Body of pancreas (tissue), 4 donors: ENCODE results near the gene CTNNA2. TPM values are rescaled to one million over a fixed set of nuclear protein-coding genes. Genes with fewer than 3 reads are reported as not detected.

Source experiments
- ATAC-seq: fragments of 150-250 bp; one replicate; pipeline ENCODE4 v1.9.1; 2016
- DNase-seq, 4 donors: peaks; one replicate each; pipeline ENCODE4 v3.0.0-alpha.2; 2019
- H3K27ac ChIP-seq, 4 donors: fragments of 200-600 bp; sonication (generic); 1 replicate in 3 of 4; 2 replicates in 1 of 4; pipeline versions ENCODE4 v1.5.1 to v1.6.1; 2016 to 2019; ENCODE audit warnings: mild to moderate bottlenecking in 1 of 4, mixed read lengths in 1 of 4, moderate library complexity in 1 of 4
- H3K27me3 ChIP-seq, 2 donors: fragments of 200-600 bp; sonication (generic); one replicate each; pipeline ENCODE4 v1.6.0; 2016; ENCODE audit warnings: mild to moderate bottlenecking in 1 of 2
- H3K36me3 ChIP-seq, 2 donors: fragments of 200-600 bp; sonication (generic); replicated peaks in 1 of 2; 2 replicates each; pipeline ENCODE4 v1.5.1; 2016; ENCODE audit warnings: low read depth in 2 of 2; ENCODE audit not compliant: insufficient read depth in 1 of 2
- H3K4me1 ChIP-seq: fragments of 200-600 bp; sonication (generic); one replicate; pipeline ENCODE4 v1.6.0; 2016
- H3K4me3 ChIP-seq, 2 donors: fragments of 200-600 bp; sonication (generic); 1 replicate in 1 of 2; 2 replicates in 1 of 2; pipeline ENCODE4 v1.5.1; 2016 to 2019
- H3K9me3 ChIP-seq, 3 donors: fragments of 200-600 bp; sonication (generic); 1 replicate in 2 of 3; 2 replicates in 1 of 3; pipeline ENCODE4 v1.5.1; 2016
- POLR2A ChIP-seq, 3 donors: fragments of 450-650 bp; IDR thresholded peaks; one replicate each; pipeline ENCODE4 v1.6.1; 2016; ENCODE audit warnings: antibody characterized with exemption in 3 of 3, mild to moderate bottlenecking in 2 of 3
- WGBS, 2 donors: methylation state at CpG; one replicate each; pipeline ENCODE4 v1.1.5; 2017; 5-methylcytosine and 5-hydroxymethylcytosine counted together
- intact Hi-C: fragments of 100-400 bp; cut with DNase I; formaldehyde crosslinking; loops from one replicate; pipeline ENCODE4 v1.15.1; 2023
- total RNA-seq, 2 donors: library from RNA; depleted of rRNA; stranded (reverse); fragments of >200 nt; gene quantifications; one replicate each; pipeline ENCODE4 v1.1.0, GENCODE V29; 2016
- TF ChIP-seq, protein P1 (sequence below), 7 experiments: fragments of 450-650 bp in 4 of 7; fragments of 200-600 bp in 3 of 7; sonication (generic) in 3 of 7; IDR thresholded peaks; one replicate each; pipeline ENCODE4 v1.5.1; 2016 to 2019; ENCODE audit warnings: antibody characterized with exemption in 7 of 7

CTNNA2 gene
- total RNA-seq, 2 donors from 2014 or later = 0.52 to 29.3 TPM

DNA sequence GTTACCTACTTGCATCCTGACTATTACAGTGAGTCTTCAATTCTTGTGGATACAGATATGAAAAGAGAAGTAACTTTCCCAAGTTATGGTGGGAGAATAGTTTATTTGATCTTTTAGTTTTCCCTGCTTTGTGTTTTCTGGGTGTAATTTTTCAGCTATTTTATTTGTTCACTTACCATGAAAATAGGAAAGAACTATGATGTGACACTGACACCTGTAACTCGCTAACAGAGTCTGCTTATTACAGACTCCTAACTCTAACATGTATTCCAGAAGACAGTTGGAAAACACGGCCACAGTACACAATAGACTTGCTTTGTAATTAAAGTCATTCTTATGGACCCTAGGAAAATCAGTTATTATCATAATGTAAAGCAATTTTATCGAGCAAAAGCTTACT lies 468.5 kb downstream of the CTNNA2 start:
- Histone ChIP-seq H3K9me3 (no peaks in the 10 kb centered on the region), H3K4me1 (no peaks in the 10 kb centered on the region), H3K27me3 (no peaks in the 10 kb centered on the region), H3K27ac (no peak overlapping the region), H3K4me3 (no peak overlapping the region), H3K36me3 (no peaks in the 10 kb centered on the region)
- ATAC-seq = no peak
- 50 to 53% methylated on average over 3 of the region's 3 CpGs for WGBS, 2 donors
- DNase-seq = no peak
- intact Hi-C loops = no loop called here
- TF ChIP-seq, protein P1, sequence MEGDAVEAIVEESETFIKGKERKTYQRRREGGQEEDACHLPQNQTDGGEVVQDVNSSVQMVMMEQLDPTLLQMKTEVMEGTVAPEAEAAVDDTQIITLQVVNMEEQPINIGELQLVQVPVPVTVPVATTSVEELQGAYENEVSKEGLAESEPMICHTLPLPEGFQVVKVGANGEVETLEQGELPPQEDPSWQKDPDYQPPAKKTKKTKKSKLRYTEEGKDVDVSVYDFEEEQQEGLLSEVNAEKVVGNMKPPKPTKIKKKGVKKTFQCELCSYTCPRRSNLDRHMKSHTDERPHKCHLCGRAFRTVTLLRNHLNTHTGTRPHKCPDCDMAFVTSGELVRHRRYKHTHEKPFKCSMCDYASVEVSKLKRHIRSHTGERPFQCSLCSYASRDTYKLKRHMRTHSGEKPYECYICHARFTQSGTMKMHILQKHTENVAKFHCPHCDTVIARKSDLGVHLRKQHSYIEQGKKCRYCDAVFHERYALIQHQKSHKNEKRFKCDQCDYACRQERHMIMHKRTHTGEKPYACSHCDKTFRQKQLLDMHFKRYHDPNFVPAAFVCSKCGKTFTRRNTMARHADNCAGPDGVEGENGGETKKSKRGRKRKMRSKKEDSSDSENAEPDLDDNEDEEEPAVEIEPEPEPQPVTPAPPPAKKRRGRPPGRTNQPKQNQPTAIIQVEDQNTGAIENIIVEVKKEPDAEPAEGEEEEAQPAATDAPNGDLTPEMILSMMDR (IDR thresholded peaks at IDR 0.05) = no peak
- TF ChIP-seq POLR2A (IDR thresholded peaks at IDR 0.05) = no peak

DNA sequence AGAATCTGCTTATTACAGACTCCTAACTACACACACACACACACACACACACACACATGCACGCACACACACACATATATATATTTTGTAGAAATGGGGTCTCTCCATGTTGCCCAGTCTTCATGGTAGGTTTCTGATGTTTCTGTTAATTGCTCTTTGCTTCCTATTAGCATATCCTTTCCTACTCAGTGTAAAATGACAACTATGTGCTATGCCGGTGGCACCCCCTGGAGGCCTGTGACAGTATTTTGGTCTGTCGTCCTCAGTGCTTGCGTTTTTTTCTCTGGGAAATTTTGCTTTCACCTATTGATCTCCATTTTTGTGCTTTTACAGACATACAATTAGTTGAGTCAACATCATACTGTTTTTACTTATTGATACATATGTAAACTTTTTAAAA lies 469.6 kb downstream of the CTNNA2 start:
- Histone ChIP-seq H3K4me3 (no peak overlapping the region), H3K9me3 (no peaks in the 10 kb centered on the region), H3K27me3 (no peaks in the 10 kb centered on the region), H3K27ac (no peak overlapping the region), H3K4me1 (no peaks in the 10 kb centered on the region), H3K36me3 (no peaks in the 10 kb centered on the region)
- intact Hi-C loops = no loop called here
- TF ChIP-seq, protein P1 (IDR thresholded peaks at IDR 0.05) = peak in 1 of 7 experiments; percentile 6
- TF ChIP-seq POLR2A (IDR thresholded peaks at IDR 0.05) = no peak
- 66 to 74% methylated on average over 4 of the region's 4 CpGs for WGBS, 2 donors
- ATAC-seq (no peak), DNase-seq (no peak)

DNA sequence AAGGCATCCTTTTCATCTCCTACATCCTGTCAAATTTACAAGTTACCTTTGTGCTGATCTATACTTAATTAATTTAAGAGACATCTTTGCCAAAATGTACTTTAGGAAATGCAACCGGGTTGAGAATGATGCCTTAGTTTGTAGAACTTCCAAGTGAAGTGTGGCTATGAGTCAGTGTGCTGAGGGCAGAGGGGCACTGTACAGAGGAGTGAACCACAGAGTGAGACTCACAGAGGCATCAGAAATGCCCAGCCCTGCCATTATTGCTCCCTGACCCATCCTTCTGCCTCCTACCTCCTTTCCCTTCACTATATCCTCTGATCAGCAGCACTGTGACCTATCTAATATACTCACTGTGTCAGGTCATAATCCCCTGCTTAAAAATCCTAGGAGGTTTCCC lies 471.6 kb downstream of the CTNNA2 start:
- no peaks in the 10 kb centered on the region for H3K27me3 ChIP-seq
- no peak overlapping the region for H3K4me3 ChIP-seq
- WGBS, 2 donors = 30 to 39% methylated on average over 1 of the region's 1 CpG
- H3K36me3 ChIP-seq = no peaks in the 10 kb centered on the region
- H3K27ac ChIP-seq = no peak overlapping the region
- no peaks in the 10 kb centered on the region for H3K9me3 ChIP-seq
- intact Hi-C loops = no loop called here
- DNase-seq (no peak), ATAC-seq (no peak)
- TF ChIP-seq POLR2A (IDR thresholded peaks at IDR 0.05) = no peak
- TF ChIP-seq, protein P1 (IDR thresholded peaks at IDR 0.05) = no peak
- H3K4me1 ChIP-seq = no peaks in the 10 kb centered on the region

DNA sequence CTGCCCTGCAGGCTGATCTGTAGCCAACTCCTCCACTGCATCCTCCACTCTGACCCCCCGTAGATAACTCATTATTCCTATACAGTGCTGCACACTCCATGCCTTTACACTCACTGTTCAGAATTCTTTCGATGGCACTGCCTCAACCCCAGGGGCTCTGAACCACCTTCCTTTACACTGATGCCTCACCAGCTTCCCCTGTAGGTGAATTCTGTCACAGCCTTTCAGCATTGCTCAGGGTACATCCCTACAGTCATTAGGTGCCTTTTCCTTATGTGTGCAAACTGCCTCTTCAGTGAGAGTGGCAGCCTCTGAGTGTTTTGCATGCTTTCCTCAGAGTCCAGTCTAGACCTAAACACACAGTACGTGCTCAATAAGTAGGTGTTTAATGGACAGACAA lies 472.3 kb downstream of the CTNNA2 start:
- H3K27ac ChIP-seq = no peak overlapping the region
- H3K36me3 ChIP-seq = no peaks in the 10 kb centered on the region
- ATAC-seq = no peak
- 75 to 78% methylated on average over 3 of the region's 3 CpGs for WGBS, 2 donors
- H3K27me3 ChIP-seq = no peaks in the 10 kb centered on the region
- no peak overlapping the region for H3K4me3 ChIP-seq
- TF ChIP-seq, protein P1 (IDR thresholded peaks at IDR 0.05) = no peak
- no peak for TF ChIP-seq POLR2A (IDR thresholded peaks at IDR 0.05)
- no peaks in the 10 kb centered on the region for H3K4me1 ChIP-seq
- no peaks in the 10 kb centered on the region for H3K9me3 ChIP-seq
- DNase-seq = no peak
- intact Hi-C loops = no loop called here

DNA sequence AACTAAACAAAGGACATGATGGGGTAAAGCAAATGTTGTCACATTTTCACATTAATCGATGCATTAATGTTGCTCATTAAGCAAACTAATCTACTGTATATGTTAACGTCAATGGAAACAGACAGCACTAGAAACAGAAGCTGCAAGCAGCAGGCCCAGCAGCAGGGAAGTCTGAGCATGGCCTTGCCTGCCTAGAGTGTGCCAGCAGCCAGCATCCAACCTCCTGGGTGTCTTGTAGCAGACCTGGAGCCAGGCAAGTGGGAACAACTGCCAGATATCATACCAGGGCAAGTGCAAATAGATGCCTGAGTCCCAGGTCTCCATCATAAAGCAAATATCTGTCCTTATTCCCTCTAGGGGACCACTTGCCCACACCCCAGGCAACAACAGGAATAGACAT lies 472.7 kb downstream of the CTNNA2 start:
- no peaks in the 10 kb centered on the region for H3K27me3 ChIP-seq
- intact Hi-C loops = no loop called here
- DNase-seq (no peak), ATAC-seq (no peak)
- 65 to 73% methylated on average over 2 of the region's 2 CpGs for WGBS, 2 donors
- no peak for TF ChIP-seq POLR2A (IDR thresholded peaks at IDR 0.05)
- TF ChIP-seq, protein P1 (IDR thresholded peaks at IDR 0.05) = no peak
- no peaks in the 10 kb centered on the region for H3K36me3 ChIP-seq
- no peak overlapping the region for H3K4me3 ChIP-seq
- no peaks in the 10 kb centered on the region for H3K4me1 ChIP-seq
- no peak overlapping the region for H3K27ac ChIP-seq
- no peaks in the 10 kb centered on the region for H3K9me3 ChIP-seq
